Neuronal stem cell (in vitro differentiated cells): ENCODE measurements around the gene NAV2.

Experiments
- DNase-seq: peaks from one replicate; pipeline ENCODE4 v3.0.0-alpha.2; 2013; ENCODE audit warnings: low spot score
- H2AFZ ChIP-seq: one replicate; pipeline ENCODE4 v1.6.1; 2013; ENCODE audit warnings: mild to moderate bottlenecking, low read length, inconsistent platforms
- H2AK5ac ChIP-seq: 2 replicates; pipeline ENCODE4 v1.6.1; 2013; ENCODE audit warnings: low read depth, mild to moderate bottlenecking, inconsistent platforms, low read length, moderate library complexity, mixed read lengths
- H2BK120ac ChIP-seq: 2 replicates; pipeline ENCODE4 v1.6.1; 2013; ENCODE audit warnings: low read depth, mild to moderate bottlenecking, inconsistent platforms, low read length, moderate library complexity, mixed read lengths
- H2BK12ac ChIP-seq: one replicate; pipeline ENCODE4 v1.6.1; 2013; ENCODE audit warnings: low read length, inconsistent platforms
- H2BK15ac ChIP-seq: 2 replicates; pipeline ENCODE4 v1.6.1; 2013; ENCODE audit warnings: mild to moderate bottlenecking, low read length, inconsistent platforms, mixed read lengths
- H2BK5ac ChIP-seq: one replicate; pipeline ENCODE4 v1.6.1; 2013; ENCODE audit warnings: inconsistent platforms, mild to moderate bottlenecking, low read length, moderate library complexity
- H3K14ac ChIP-seq: one replicate; pipeline ENCODE4 v1.6.1; 2013; ENCODE audit warnings: low read length, inconsistent platforms
- H3K18ac ChIP-seq: 2 replicates; pipeline ENCODE4 v1.6.1; 2013; ENCODE audit warnings: low read length, inconsistent platforms
- H3K23ac ChIP-seq: 2 replicates; pipeline ENCODE4 v1.6.1; 2013; ENCODE audit warnings: low read depth, mild to moderate bottlenecking, mixed read lengths, low read length, inconsistent platforms; ENCODE audit not compliant: poor library complexity
- H3K27ac ChIP-seq: replicated peaks from 3 replicates; pipeline ENCODE4 v1.5.1; 2013; ENCODE audit warnings: low read length, inconsistent platforms
- H3K27me3 ChIP-seq, 3 experiments: 2 replicates each; pipeline ENCODE4 v1.6.1; 2013; ENCODE audit warnings: low read length in 3 of 3, mild to moderate bottlenecking in 2 of 3, inconsistent platforms in 1 of 3, low read depth in 1 of 3, mixed read lengths in 1 of 3, moderate library complexity in 1 of 3; ENCODE audit not compliant: control insufficient read depth in 3 of 3, insufficient read depth in 3 of 3
- H3K36me3 ChIP-seq, 2 donors: replicated peaks in 1 of 2; 2 replicates each; pipeline ENCODE4 v1.6.1; 2013; ENCODE audit warnings: low read length in 2 of 2; ENCODE audit not compliant: control insufficient read depth in 2 of 2, insufficient read depth in 2 of 2
- H3K4ac ChIP-seq: 2 replicates; pipeline ENCODE4 v1.6.1; 2013; ENCODE audit warnings: inconsistent platforms, mild to moderate bottlenecking, low read length, moderate library complexity
- H3K4me1 ChIP-seq, 2 donors: 1 replicate in 1 of 2; 2 replicates in 1 of 2; pipeline ENCODE4 v1.6.1; 2013; ENCODE audit warnings: low read length in 2 of 2, low read depth in 1 of 2; ENCODE audit not compliant: control insufficient read depth in 2 of 2, insufficient read depth in 1 of 2
- H3K4me2 ChIP-seq: one replicate; pipeline ENCODE4 v1.6.1; 2013; ENCODE audit warnings: mild to moderate bottlenecking, low read length, inconsistent platforms; ENCODE audit not compliant: insufficient read depth, poor library complexity, severe bottlenecking
- H3K4me3 ChIP-seq, 2 donors: 2 replicates each; pipeline ENCODE4 v1.5.1; 2013; ENCODE audit warnings: low read length in 2 of 2, mild to moderate bottlenecking in 2 of 2, inconsistent platforms in 1 of 2, moderate library complexity in 1 of 2
- H3K79me1 ChIP-seq: one replicate; pipeline ENCODE4 v1.6.1; 2013; ENCODE audit warnings: low read depth, mild to moderate bottlenecking, inconsistent platforms, low read length, moderate library complexity
- H3K9ac ChIP-seq: one replicate; pipeline ENCODE4 v1.6.1; 2013; ENCODE audit warnings: mild to moderate bottlenecking, low read depth, low read length, inconsistent platforms; ENCODE audit not compliant: poor library complexity
- H3K9me3 ChIP-seq, 2 donors: replicated peaks in 1 of 2; 2 replicates each; pipeline versions ENCODE3 to v1.6.1; 2013; ENCODE audit warnings: low read length in 2 of 2, mild to moderate bottlenecking in 2 of 2, inconsistent platforms in 1 of 2, low read depth in 1 of 2, mixed read lengths in 1 of 2, moderate library complexity in 1 of 2; ENCODE audit not compliant: control insufficient read depth in 2 of 2, insufficient read depth in 1 of 2
- H4K8ac ChIP-seq: one replicate; pipeline ENCODE4 v1.6.1; 2013; ENCODE audit warnings: low read depth, mild to moderate bottlenecking, inconsistent platforms, low read length, moderate library complexity
- H4K91ac ChIP-seq: one replicate; pipeline ENCODE4 v1.6.1; 2013; ENCODE audit warnings: low read length, low read depth, mild to moderate bottlenecking, inconsistent platforms; ENCODE audit not compliant: poor library complexity
- WGBS, 2 donors: extraction: QIAGEN DNeasy Blood & Tissue Kit; methylation state at CpG; one replicate each; pipeline ENCODE4 v1.1.7; 2013; ENCODE audit warnings: missing lambda C conversion rate in 2 of 2, mixed read lengths in 1 of 2; ENCODE audit not compliant: insufficient read length in 2 of 2, insufficient replicate concordance in 1 of 2; ENCODE audit errors: extremely low coverage in 2 of 2; 5-methylcytosine and 5-hydroxymethylcytosine counted together

NAV2 gene

GRCh38 chr11:19763330-19763729 lies 50.7 kb downstream of the NAV2 start:
- peaks cover 0 to 2% of the 10 kb centered on the region in 2 donors for H3K4me1 ChIP-seq
- H4K8ac ChIP-seq: no peak overlapping the region
- H3K36me3 ChIP-seq: no peaks in the 10 kb centered on the region
- no peak overlapping the region for H3K27ac ChIP-seq
- H2BK15ac ChIP-seq: no peak overlapping the region
- H2AFZ ChIP-seq: no peak overlapping the region
- WGBS, 2 donors: no CpG with 5 or more reads among the region's 7 CpGs
- no peak overlapping the region for H3K4me2 ChIP-seq
- no peak overlapping the region for H2BK12ac ChIP-seq
- no peaks in the 10 kb centered on the region for H3K27me3 ChIP-seq
- H3K4me3 ChIP-seq: no peak overlapping the region
- no peak overlapping the region for H2BK120ac ChIP-seq
- DNase-seq: no peak
- no peak overlapping the region for H4K91ac ChIP-seq
- no peaks in the 10 kb centered on the region for H3K9me3 ChIP-seq
- no peaks in the 10 kb centered on the region for H3K79me1 ChIP-seq
- H2AK5ac ChIP-seq: no peak overlapping the region
- no peak overlapping the region for H3K4ac ChIP-seq
- no peak overlapping the region for H3K23ac ChIP-seq
- no peak overlapping the region for H3K14ac ChIP-seq
- no peak overlapping the region for H3K9ac ChIP-seq
- H2BK5ac ChIP-seq: no peak overlapping the region
- H3K18ac ChIP-seq: no peak overlapping the region

DNA sequence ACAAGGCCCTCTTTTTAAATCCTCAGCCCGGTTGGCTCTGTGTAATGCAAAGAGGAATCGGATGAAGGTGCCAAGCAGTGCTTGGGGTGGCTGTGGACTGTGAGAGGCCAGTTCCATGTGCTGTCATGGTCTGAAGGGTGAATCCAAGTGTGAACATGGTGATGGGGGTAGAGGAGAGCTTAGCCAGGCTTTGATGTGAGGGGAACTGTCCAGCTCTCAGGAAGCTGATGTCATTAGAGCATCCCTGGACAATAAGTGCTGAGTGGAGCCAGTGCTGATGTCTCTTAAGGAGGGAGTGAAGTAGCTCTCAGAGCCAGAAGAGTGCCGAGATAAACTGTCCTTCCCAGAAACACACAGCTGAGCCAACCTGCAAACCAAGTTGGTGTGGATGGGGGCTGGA lies 53.6 kb downstream of the NAV2 start:
- no peak overlapping the region for H3K23ac ChIP-seq
- H3K27me3 ChIP-seq: no peaks in the 10 kb centered on the region
- no peak overlapping the region for H3K18ac ChIP-seq
- no peak overlapping the region for H3K4me2 ChIP-seq
- no peak overlapping the region for H2AK5ac ChIP-seq
- no peak overlapping the region for H4K91ac ChIP-seq
- H4K8ac ChIP-seq: no peak overlapping the region
- no peaks in the 10 kb centered on the region for H3K79me1 ChIP-seq
- no peaks in the 10 kb centered on the region for H3K9me3 ChIP-seq
- H2BK120ac ChIP-seq: no peak overlapping the region
- no peak overlapping the region for H3K14ac ChIP-seq
- H3K4me3 ChIP-seq: no peak overlapping the region
- no peak overlapping the region for H2BK15ac ChIP-seq
- no peaks in the 10 kb centered on the region for H3K36me3 ChIP-seq
- no peak overlapping the region for H2AFZ ChIP-seq
- no peak overlapping the region for H2BK5ac ChIP-seq
- no peak overlapping the region for H3K4ac ChIP-seq
- WGBS, 2 donors: no CpG with 5 or more reads among the region's 3 CpGs
- no peak for DNase-seq
- no peak overlapping the region for H2BK12ac ChIP-seq
- H3K27ac ChIP-seq: no peak overlapping the region
- no peak overlapping the region for H3K9ac ChIP-seq
- peaks cover under 1 to 16% of the 10 kb centered on the region in 2 donors for H3K4me1 ChIP-seq

GRCh38 chr11:19766810-19767209 lies 54.2 kb downstream of the NAV2 start:
- Histone ChIP-seq H2AK5ac (no peak overlapping the region), H3K36me3 (no peaks in the 10 kb centered on the region), H2BK12ac (no peak overlapping the region), H3K4me3 (no peak overlapping the region), H3K4ac (no peak overlapping the region), H4K8ac (no peak overlapping the region), H3K4me2 (no peak overlapping the region), H3K4me1 (peaks cover 7 to 22% of the 10 kb centered on the region in 2 donors), H2BK5ac (no peak overlapping the region), H2BK15ac (no peak overlapping the region), H2AFZ (no peak overlapping the region), H3K23ac (no peak overlapping the region), H3K79me1 (no peaks in the 10 kb centered on the region), H3K9ac (no peak overlapping the region), H3K18ac (no peak overlapping the region), H3K9me3 (no peaks in the 10 kb centered on the region), H2BK120ac (no peak overlapping the region), H3K14ac (no peak overlapping the region), H4K91ac (no peak overlapping the region), H3K27ac (no peak overlapping the region), H3K27me3 (no peaks in the 10 kb centered on the region)
- DNase-seq: no peak
- WGBS, 2 donors: no CpG with 5 or more reads among the region's 1 CpG

GRCh38 chr11:19767627-19768151 lies 55.1 kb downstream of the NAV2 start:
- DNase-seq: no peak
- Histone ChIP-seq H3K18ac (no peak overlapping the region), H3K79me1 (no peaks in the 10 kb centered on the region), H4K8ac (no peak overlapping the region), H3K36me3 (no peaks in the 10 kb centered on the region), H3K4me1 (peaks cover 14 to 30% of the 10 kb centered on the region in 2 donors), H3K4me2 (no peak overlapping the region), H3K23ac (no peak overlapping the region), H3K4me3 (no peak overlapping the region), H3K14ac (no peak overlapping the region), H2BK15ac (no peak overlapping the region), H4K91ac (no peak overlapping the region), H2BK5ac (no peak overlapping the region), H3K27ac (no peak overlapping the region), H3K27me3 (no peaks in the 10 kb centered on the region), H2AFZ (no peak overlapping the region), H3K9me3 (no peaks in the 10 kb centered on the region), H3K9ac (no peak overlapping the region), H3K4ac (no peak overlapping the region), H2BK120ac (no peak overlapping the region), H2AK5ac (no peak overlapping the region), H2BK12ac (no peak overlapping the region)
- WGBS, 2 donors: no CpG with 5 or more reads among the region's 5 CpGs
